NAMALWA (cell line): ENCODE measurements around the gene KRT71.

Source experiments
- DNase-seq: peaks from one replicate; pipeline ENCODE4 v3.0.0-alpha.2; 2015; ENCODE audit warnings: low spot score

The KRT71 gene

DNA sequence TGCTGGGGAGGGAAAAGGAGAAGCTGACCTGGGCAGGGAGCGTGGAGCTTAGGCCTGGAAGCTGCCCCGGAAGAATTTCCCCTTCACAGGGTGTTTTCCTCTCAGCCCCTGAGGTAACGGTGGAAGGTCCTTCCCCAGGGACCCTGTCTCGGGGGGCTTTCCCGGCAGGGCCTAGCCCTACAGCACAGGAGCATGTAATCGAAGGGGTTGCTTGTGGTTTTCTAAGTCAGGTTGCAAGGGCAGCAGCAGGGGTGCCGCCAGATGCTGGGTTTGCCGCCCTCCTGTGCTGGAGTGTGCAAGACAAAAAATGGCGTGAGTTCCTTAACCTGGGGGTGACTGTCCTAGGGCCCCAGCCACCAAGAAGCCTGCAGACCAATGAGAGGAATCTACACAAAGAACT, 22.3 kb upstream of the KRT71 start:
- DNase-seq, result no peak

DNA sequence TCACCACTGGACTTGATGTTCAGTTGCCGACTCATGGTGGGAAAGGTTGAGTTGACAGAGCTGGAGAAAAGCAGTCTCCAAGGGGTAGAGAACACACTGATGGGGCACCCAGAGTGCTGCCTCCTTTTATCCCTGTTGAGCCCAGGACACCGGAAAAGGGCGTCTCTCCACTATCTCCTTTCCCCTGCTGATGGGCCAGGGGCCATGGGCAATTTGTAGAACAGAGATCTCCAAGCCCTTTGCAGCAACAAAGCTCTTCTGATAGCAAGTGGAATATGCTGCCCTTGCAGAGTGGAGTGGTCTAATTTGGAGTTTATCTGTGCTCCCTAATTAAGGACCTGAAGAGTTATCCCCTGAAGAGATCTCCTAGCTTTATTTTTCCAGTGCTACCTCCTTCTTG, 20.8 kb upstream of the KRT71 start, which contains the start of gene KRT74:
Gene KRT74 (minus strand): TSS at position 101 of the 400 bp plus-strand sequence. CDS start 66 bp downstream, at position 35.
- no peak for DNase-seq

DNA sequence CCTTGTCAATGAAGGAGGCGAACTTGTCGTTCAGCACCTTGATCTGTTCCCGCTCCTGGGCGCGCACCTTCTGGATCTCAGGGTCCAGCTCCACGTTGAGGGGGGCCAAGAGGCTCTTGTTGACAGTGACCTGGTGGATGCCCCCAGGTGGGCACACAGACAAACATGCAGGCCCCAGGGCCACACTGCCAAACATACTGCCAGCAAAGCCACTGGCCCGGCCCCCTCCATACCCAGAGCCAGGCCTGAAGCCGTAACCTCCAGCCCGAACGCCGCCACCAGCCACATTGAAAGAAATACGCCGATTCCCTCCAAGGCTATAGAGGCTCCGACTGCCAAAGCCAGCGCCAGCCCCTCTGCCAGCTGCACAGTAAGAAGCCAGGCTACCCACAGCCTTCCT, 20.4 kb upstream of the KRT71 start:
- no peak for DNase-seq

DNA sequence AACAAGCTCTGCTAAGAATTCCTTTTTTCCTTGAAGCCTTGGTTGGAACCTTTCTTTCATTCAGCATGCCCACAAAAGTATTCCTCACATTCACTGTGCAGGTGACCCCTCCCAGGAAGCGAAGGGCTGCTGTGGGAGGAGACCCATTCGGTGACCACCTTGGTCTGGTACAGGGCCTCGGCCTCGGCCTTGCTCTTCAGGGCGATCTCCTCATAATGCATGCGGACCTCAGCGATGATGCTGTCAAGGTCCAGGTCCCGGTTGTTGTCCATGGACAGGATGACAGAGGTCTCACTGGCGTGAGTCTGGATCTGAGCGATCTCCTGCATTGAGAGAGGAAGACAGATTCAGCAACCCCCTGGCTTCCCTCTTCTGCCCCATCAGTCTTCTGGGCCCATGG, 17.6 kb upstream of the KRT71 start:
- no peak for DNase-seq

DNA sequence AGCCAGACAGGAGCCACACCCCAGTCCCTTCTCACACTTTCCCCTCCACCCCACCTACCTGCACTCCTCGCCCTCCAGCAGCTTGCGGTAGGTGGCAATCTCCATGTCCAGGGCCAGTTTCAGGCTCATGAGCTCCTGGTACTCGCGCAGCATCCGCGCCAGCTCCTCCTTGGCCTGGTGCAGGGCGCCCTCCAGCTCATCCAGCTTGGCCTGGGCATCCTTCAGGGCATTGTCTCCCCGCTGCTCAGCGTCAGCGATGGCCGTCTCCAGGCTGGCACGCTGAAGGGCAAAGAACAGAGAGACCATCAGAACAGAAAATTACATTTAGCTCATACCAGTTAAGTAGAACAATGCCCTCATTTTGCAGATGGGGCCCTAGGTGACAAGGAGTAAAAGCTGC, 15.2 kb upstream of the KRT71 start:
- DNase-seq, result no peak

DNA sequence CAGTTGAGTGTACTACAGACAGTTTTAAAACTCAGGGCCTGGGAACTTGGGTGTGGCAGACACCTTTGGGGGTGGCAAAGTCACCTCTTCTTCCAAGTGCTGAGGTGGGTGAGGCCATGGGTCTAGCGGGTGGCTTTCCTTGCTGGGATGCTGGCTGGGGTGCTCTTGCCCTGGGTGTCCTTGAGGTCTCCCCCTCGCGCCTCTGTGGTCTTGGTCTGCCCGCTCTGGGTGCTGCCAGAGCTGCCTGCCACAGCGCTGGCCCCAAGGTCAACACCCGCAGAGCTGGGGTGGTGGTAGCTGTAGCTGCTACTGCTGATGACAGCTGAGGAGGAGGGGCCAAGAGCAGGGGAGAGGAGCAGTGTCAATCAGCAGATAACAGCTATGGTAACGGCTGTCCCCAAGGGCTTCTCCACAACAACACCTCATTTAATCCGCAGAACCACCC, 13.9 kb upstream of the KRT71 start:
- no peak for DNase-seq

DNA sequence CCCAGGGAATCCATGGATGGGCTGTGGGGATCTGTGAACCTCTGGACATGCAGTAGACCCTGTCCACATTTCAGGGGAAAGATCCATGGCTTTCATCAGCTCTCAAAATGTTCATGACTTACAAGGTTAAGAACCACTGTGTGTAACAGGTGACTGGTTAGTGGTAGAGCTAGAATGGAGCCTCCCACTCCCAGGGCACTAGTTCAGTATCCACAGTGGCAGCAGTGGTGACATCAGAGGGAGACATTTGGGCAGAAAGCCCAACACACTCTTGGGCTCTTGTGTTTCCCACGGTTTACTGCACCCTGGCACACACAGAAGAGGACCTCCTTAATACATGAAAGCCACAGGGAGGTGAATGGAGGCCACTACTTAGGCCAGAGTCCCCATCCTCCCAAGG, 11.6 kb upstream of the KRT71 start:
- DNase-seq, result no peak

DNA sequence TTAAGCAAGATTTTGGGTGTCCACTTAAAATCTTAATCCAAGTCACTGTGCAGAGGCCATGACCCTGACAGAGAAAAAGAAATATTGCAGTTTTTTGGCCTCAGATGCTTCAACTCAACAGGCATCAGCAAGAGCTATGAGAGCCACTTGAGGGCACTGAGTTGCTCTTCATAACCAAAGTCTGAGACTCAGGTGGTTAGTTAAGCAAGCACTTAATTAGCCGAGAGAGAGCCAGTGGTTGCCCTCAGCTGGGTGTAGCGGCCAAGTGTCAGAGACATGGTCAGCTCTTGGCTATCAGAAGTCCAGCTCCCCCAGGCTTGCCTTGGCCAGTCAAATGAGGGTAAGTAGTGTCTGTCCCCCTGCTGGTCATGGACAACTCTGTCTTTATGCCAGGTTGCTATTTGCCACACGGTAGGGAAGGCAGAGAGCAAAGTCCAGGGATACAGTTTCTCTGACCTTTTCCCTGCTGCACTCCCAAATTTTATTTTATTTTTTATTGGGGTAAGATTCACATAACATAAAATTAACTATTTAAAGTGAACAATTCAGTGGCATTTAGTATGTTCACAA, 9.0 kb upstream of the KRT71 start:
- DNase-seq, result peak; percentile 9

DNA sequence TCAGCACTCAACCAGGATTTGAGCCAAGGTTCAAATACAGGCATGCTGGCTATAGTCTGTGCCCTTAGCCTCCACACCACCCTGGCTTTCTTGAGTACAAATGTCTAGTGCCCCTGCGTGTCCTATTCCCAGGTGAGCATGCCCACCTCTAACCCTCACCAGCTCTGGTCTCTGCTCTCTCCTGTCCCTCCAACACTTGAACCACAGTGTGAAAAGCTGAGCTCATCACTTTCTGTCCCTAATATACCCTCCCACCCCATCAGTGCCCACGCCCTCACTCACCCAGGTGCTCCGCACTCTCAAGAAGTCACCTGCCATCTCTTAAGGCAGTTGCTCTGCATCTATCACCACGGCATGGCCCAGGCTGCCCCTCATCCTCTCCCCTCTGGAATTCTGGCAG, 7.0 kb upstream of the KRT71 start:
- DNase-seq, result no peak

DNA sequence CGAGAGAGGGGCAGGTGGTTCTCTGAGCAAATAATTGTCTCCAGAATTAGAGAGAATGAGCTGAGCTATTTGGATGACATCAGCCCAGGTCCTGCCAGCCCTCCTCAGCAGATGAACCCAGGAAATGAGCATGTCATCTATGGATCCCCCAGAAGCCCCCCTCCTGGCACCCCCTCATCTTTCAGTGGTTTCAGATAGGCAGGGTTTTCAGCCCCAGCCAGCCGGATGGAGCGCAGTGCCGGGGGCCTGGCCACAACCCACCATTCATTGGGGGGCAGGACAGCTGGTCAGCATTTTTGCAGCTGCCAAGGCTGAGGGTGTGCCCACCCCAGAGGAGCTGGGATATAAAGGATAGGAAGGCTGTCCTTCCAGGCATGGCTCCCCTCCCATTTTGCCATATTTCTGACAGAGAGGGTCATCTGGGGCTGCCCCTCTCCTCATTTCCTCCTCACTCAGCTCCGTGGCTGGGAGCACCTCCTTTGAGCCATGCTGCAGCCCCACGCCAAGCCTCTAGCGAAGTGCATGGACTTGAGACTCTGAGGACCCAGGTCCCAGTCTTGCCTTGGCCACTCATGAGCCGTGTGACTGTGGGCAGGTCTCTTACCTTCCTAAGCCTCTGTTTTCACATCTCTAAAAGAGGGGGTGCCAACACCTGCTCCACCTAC, 6.0 kb upstream of the KRT71 start:
- DNase-seq, result no peak

DNA sequence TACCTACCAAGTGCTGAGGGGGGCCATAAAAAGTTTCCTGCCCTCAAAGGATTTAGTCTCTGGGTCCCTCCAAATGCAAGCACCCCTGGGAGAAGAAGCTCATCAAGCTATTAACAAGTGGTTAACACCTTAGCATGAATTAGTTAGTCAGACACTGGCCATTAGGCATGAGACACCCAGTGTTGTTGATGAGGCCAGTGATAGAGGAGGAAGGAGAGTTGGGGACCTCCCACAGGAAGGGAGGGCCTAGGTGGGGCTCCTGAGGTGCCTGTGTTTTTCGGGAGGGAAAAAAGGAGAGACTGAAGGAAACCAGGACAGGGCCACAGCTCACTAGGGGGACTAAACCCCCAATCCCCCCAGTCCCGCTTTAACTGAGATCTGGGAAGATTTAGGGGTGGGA, 4.5 kb upstream of the KRT71 start:
- DNase-seq, result no peak

DNA sequence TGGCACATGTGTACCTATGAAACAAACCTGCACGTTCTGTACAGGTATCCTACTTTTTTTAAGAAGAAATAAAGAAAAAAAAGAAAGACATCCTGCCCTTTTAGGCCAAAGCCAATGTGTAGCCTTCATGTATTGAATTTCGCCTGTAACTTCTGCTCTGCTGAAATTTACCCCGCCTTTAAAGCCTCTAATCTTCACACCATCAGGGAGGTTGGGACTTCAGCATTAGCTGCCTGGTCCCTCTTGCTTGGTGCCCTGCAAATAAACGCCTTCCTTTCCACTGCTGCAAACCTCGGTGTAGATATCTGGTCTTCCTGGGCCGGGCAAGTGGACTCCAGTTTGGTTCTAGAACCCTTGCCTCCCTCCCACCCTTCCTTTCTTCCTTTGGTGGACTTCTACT, 2.6 kb upstream of the KRT71 start:
- no peak for DNase-seq

DNA sequence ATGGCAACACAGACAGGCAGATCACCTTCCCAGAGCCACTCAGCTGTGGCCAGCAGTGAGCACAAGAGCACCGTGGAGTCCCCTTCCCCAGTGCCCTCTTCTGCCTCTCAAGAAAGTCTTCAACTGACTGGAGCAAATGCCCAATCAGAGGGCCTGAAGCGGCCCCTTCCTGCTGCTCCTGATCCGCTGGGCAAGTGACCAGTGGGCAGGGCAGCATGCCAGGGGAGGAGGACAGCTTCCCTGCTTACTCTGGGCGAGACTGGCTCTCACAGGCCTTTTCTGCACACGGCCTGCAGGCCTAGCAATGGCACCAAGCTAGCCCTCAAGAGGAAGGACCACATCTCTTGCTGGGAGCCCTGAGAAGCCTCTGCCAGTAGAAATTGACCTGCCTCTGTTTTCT, 890 bp downstream of the KRT71 start:
- DNase-seq, result no peak

DNA sequence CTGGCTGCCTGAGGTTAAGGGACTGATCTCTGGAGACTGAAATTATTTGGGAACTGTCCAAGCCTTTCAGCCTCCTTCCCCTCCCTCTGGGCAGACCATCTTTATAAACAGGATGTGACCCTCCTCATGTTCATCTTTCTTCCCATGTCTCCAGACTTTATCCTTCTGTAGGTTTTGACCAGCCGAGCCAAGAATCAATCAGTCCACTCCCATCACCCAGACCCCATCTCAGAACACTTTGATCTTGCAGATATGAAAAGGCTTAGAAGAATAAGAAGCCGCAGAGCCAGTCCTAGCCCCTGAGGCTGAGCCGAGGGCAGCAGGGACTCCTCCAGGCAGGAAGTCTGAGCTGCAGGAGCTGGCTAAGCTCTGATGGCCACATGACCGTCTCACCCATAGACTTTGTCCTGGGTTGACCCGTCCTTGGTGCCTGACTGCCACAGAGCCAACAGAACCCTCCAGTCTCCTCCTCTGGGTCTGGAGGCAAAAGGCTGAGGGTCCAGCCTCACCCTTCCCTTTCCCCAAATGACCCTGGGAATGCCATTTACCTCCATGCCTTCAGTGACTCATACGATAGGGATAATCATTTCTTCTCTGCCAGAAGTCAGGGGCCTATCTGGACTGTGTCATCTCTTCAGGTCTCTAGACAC, 1.6 kb downstream of the KRT71 start:
- no peak for DNase-seq

DNA sequence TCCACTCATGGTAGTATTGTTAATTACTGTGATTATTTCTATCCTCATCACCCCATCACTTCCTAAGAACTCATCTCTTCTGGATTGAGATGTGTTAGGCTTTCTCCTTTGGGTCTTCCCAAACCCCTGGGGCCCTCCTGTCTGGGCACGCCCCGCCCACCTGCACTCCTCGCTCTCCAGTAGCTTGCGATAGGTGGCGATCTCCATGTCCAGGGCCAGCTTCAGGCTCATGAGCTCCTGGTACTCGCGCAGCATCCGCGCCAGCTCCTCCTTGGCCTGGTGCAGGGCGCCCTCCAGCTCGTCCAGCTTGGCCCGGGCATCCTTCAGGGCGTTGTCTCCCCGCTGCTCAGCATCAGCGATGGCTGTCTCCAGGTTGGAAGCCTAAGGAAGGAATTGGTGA, 6.8 kb downstream of the KRT71 start:
- DNase-seq, result no peak

DNA sequence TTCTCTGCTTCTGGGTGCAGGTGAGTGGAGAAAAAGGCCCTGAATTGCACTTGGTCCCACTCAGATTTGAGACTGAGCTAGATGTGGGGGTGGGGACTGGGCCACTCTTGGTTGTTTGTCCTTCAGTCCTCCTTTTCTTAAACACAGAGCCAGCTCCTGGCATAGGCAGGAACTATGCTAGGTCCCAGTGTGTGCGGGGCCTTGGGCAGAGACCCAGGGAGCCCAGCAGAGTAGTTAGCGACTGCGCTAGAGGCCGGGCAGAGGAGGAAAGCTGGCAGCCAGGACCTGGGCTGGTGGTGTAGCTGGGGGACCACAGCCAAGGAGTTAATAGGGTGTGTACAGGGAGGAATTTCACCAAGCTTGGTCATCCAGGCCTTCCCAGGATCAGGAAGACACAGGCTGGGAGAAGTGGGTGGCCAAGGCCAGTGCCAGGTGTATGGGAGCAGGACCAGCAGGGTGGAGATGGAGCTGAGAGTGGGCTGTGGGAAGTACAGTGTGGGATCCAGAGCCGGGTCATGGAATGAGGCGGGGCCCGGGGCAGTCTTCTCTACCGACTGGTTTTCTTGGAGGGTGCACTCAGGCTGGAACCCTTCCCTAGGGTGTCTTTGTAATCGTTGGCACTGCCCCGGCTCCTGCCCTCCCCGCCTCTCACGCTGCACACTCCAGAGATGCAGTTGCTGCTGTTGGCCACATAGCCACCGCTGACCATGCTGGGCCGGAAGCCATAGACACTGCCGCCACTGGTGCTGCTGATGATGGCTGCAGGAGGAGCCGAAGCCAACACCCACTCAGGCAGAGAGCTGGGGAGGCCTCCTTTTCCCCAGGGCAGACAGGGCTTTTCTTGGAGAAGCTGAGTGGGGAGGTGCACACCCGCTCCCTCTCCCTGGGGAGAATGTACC, 8.7 kb downstream of the KRT71 start:
- no peak for DNase-seq

DNA sequence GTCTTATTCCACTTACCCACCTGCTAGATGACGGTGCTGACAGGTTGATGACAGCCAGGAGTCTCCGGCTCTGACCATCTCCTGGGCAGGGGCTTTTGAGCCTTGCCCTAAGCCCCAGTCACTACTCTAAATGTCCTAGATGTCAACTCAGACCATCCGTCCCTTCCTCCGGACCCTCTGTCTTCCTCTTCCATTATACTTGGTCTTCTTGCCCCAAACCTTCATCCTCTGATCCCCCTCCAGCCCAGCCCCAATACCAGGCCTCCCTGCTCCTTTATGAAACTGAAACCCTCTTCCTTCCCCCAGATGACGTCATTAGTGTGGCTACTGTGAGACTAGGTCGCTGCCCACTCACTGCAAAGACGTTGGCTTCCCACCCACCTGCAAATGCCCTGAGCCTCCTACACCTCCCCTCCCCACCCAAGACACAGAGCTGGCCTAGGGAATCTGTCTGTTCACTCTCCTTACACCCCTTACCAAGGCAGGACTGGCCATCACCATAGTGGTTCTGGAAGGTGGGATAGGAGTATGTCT, 10.1 kb downstream of the KRT71 start:
- peak; percentile 5 for DNase-seq

DNA sequence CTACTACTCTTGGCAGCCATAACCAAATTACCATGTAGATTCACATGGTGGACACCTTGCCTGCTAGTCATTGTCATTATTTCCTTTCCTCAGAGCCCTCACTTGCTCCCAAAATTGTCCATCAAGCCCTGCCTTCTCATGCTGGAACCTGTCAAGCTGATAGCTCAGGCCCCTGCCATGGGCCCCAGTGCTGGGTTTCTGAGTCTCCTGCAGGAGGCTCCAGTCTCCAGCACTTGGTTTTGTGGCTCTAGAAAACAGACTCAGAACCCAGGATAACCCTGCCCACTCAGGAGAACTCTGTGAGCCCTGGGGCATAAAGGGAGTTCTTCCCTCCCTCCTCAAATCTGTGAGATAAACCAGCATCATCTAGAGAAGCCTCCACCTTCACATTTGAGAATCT, 10.8 kb downstream of the KRT71 start:
- no peak for DNase-seq

DNA sequence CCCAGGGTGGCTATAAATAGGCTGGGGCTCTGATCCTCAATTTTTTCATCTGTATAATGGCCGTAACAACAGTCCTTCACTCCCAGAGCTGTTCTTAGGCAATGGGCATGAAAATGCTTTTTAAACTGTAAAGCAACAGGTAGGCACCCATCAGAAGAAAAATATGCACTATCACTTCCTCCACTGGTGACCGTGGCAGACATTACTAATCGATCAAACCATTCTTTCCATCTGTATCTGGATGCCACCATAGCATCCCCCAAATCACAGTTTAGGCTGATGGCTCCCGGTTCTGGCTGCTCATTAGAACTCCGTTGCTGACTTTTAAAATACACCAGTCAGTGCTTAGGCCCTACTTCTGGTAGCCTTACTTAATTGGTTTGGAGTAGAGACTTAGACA, 11.2 kb downstream of the KRT71 start:
- DNase-seq, result no peak

DNA sequence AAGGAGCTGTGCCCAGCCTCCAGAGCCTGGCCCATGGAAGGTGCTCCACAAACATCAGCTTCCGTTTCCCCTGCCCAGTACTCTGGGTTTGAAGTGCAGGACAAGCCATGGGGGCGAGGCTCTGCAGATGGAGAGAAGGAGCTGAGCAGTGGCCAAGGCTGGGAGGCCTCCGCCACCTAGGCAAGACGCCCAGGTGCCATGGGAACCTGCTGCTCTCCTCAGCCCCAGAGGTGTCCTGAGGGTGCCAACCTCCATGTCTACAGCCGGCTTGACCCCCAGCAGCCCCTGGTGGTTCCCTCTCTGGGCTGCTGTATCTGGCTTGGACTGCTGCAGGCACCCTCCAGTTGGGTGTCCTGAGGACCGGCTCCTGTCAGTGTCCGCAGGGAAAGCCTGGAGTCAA, 12.4 kb downstream of the KRT71 start:
- no peak for DNase-seq

DNA sequence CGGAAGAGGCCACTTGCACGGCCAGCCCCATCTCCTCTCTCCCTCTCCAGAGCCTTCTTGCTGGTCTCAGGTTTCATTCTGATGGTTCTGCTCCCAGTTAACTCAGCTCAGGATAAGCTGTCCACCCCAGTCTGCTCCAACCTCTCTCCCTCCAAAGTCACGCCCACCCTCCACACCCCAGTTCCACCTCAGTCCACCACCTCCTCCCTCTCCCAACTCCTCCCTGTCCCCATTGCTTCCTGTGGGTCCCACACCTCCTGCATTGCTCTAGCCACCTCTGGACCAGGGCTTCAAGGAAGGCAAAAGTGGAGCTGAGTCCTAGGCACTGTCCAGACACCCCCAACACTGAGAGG, 13.1 kb downstream of the KRT71 start:
- DNase-seq, result no peak

DNA sequence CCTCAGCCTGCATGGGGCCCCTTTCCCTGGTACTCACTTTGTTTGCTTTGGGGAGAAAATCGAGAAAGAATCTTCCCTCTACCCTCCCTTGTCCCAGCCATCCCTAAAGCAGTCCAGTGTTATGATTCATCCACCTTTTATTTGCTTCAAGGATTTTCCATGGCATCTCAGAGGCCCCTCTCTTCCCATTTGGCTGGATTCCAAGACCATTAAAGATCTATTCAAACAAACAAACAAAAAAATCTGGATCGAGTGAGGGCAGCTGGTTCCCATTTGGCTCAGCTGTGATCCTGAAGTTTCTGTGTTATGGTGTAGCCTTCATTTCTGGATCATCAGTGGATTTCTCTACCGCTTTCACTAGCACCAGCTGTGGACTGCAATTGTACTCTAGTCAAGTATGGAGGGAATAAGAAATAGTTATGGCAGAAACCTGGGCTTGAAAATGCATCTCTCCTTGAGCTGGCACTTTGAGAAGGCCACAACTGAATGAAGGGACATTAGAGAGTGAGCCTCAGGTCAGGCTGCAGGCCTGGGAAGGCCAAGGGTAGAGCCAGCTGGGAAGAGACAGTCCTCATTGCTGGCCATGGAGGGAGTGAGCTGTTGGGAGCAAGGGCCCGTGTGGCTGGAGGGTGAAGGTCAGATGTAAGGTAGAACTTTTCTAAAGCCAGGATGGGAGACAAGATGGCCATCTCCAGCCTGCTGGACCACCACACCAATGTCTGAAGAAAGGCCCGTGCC, 13.7 kb downstream of the KRT71 start:
- DNase-seq, result no peak
